Endothelial cell of umbilical vein (primary cell): Measurements from ENCODE around the gene RGS6. TPM values are rescaled to one million over a fixed set of nuclear protein-coding genes. Genes with fewer than 3 reads are reported as not detected.

ENCODE experiments used
- BruUV-seq: library from RNA; stranded (reverse); fragments of 400-500 nt; replicated peaks from 2 replicates; lab custom pipeline; 2021; lab: Mats Ljungman, UMichigan
- CTCF ChIA-PET: fragments of 300-600, 350-600 bp; sonication (Branson Sonifier 250); formaldehyde crosslinking; loops from one replicate; lab custom pipeline; 2021; ENCODE audit warnings: antibody characterized with exemption, inconsistent platforms; lab: Charles Lee
- POLR2A ChIA-PET: fragments of 300-600, 350-600 bp; sonication (Branson Sonifier 250); formaldehyde crosslinking; loops from one replicate; lab custom pipeline; 2021; ENCODE audit warnings: antibody characterized with exemption, inconsistent platforms; lab: Charles Lee
- DNase-seq: peaks from one replicate; pipeline ENCODE4 v3.0.0-alpha.2; 2011; ENCODE audit warnings: low read depth, low spot score
- FAIRE-seq: peaks from 2 replicates; lab custom pipeline; 2011; peaks lifted over from hg19 to GRCh38; lab: Jason Lieb, UNC
- H2AFZ ChIP-seq: 2 replicates; pipeline ENCODE4 v1.6.0; 2012; ENCODE audit warnings: low read depth, low read length, control low read depth, inconsistent platforms
- H3K27ac ChIP-seq: 2 replicates; pipeline ENCODE4 v1.5.1; 2011; ENCODE audit warnings: low read depth, mild to moderate bottlenecking, control low read depth, low read length, moderate library complexity; ENCODE audit not compliant: insufficient read depth
- H3K27me3 ChIP-seq, 2 experiments: 2 replicates each; pipeline versions ENCODE4 v1.6.0 to v1.6.1; 2011; ENCODE audit warnings: low read length in 2 of 2, mixed read lengths in 1 of 2; ENCODE audit not compliant: control insufficient read depth in 2 of 2, insufficient read depth in 2 of 2
- H3K36me3 ChIP-seq, 2 experiments: 2 replicates in 1 of 2; 3 replicates in 1 of 2; pipeline ENCODE4 v1.5.1; 2011; ENCODE audit warnings: low read length in 2 of 2, mild to moderate bottlenecking in 1 of 2, moderate library complexity in 1 of 2; ENCODE audit not compliant: control insufficient read depth in 2 of 2, insufficient read depth in 2 of 2; ENCODE audit errors: extremely low read depth in 1 of 2
- H3K4me1 ChIP-seq: 3 replicates; pipeline ENCODE4 v1.5.1; 2011; ENCODE audit warnings: mild to moderate bottlenecking, low read length; ENCODE audit not compliant: control insufficient read depth, insufficient read depth; ENCODE audit errors: extremely low read depth
- H3K4me2 ChIP-seq: 2 replicates; pipeline ENCODE4 v1.6.1; 2011; ENCODE audit warnings: low read length, control low read depth, mixed read lengths; ENCODE audit not compliant: insufficient read depth
- H3K4me3 ChIP-seq, 3 experiments: fragments of 200-600 bp in 1 of 3; sonication (generic), shearing (Covaris generic) in 1 of 3; replicated peaks in 1 of 3; 2 replicates each; pipeline ENCODE4 v1.5.1; 2011 to 2016; ENCODE audit warnings: control low read depth in 3 of 3, low read length in 3 of 3, mild to moderate bottlenecking in 2 of 3, inconsistent platforms in 1 of 3, low read depth in 1 of 3, moderate library complexity in 1 of 3; ENCODE audit not compliant: insufficient read depth in 1 of 3
- H3K79me2 ChIP-seq: 2 replicates; pipeline ENCODE4 v1.6.0; 2012; ENCODE audit warnings: low read length, inconsistent platforms; ENCODE audit not compliant: control insufficient read depth, insufficient read depth
- H3K9ac ChIP-seq: replicated peaks from 2 replicates; pipeline ENCODE3; 2011; ENCODE audit warnings: low read length, control low read depth; ENCODE audit not compliant: insufficient read depth; ENCODE audit errors: extremely low read depth
- H3K9me1 ChIP-seq: replicated peaks from 3 replicates; pipeline ENCODE4 v1.6.0; 2011; ENCODE audit warnings: mild to moderate bottlenecking, low read length; ENCODE audit not compliant: control insufficient read depth, insufficient read depth; ENCODE audit errors: extremely low read depth
- H3K9me3 ChIP-seq: replicated peaks from 2 replicates; pipeline ENCODE4 v1.5.1; 2012; ENCODE audit warnings: low read length, inconsistent platforms; ENCODE audit not compliant: control insufficient read depth, insufficient read depth
- H4K20me1 ChIP-seq: replicated peaks from 2 replicates; pipeline ENCODE3; 2011; ENCODE audit warnings: mild to moderate bottlenecking, low read length; ENCODE audit not compliant: control insufficient read depth, insufficient read depth; ENCODE audit errors: extremely low read depth
- EZH2 ChIP-seq: IDR thresholded peaks from 2 replicates; pipeline ENCODE4 v1.6.1; 2012; ENCODE audit warnings: borderline replicate concordance, low read depth, mild to moderate bottlenecking, moderate library complexity, low read length, inconsistent platforms; ENCODE audit not compliant: severe bottlenecking
- FOS ChIP-seq: IDR thresholded peaks from 2 replicates; pipeline ENCODE4 v1.6.1; 2011; ENCODE audit warnings: mild to moderate bottlenecking, low read length, moderate library complexity, borderline replicate concordance; ENCODE audit not compliant: insufficient read depth
- GATA2 ChIP-seq: IDR thresholded peaks from 2 replicates; pipeline ENCODE4 v1.7.0; 2011; ENCODE audit warnings: low read depth, mild to moderate bottlenecking, moderate library complexity, mixed read lengths, low read length; ENCODE audit not compliant: insufficient read length, insufficient read depth
- JUN ChIP-seq: IDR thresholded peaks from 2 replicates; pipeline ENCODE4 v1.6.1; 2011; ENCODE audit warnings: borderline replicate concordance, low read depth; ENCODE audit not compliant: insufficient read length, insufficient read depth
- MYC ChIP-seq: IDR thresholded peaks from one replicate; pipeline ENCODE4 v1.6.1; 2011; ENCODE audit warnings: mild to moderate bottlenecking, low read depth, low read length
- POLR2A ChIP-seq: IDR thresholded peaks from 2 replicates; pipeline ENCODE4 v1.6.1; 2012; ENCODE audit warnings: low read depth, mild to moderate bottlenecking, control low read depth, low read length
- POLR2AphosphoS5 ChIP-seq: IDR thresholded peaks from 2 replicates; pipeline ENCODE4 v1.6.1; 2012; ENCODE audit warnings: low read depth, mild to moderate bottlenecking, control low read depth, low read length, moderate library complexity; ENCODE audit not compliant: insufficient read depth
- dilution Hi-C: fragments of 300-500 bp; cut with MboI; formaldehyde crosslinking; loops from one replicate; pipeline ENCODE4 v1.15.0; 2019; ENCODE audit warnings: low sequenced_read_pairs; ENCODE audit not compliant: extremely low pct_ligation_motif_present
- intact Hi-C: fragments of 100-400 bp; cut with micrococcal nuclease; formaldehyde crosslinking; loops from one replicate; pipeline ENCODE4 v1.10.0; 2022
- polyA plus RNA-seq, 4 experiments: library from polyadenylated mRNA; depleted of rRNA in 3 of 4; stranded (reverse) in 3 of 4; unstranded in 1 of 4; fragments of >200 nt; gene quantifications; 2 replicates each; pipeline versions ENCODE4 v1.2.1 to v1.2.3, GENCODE V29; 2011 to 2012; ENCODE audit warnings: missing spikeins in 1 of 4
- total RNA-seq: library from RNA; stranded (reverse); gene quantifications from 2 replicates; pipeline ENCODE4 v1.2.3, GENCODE V29; 2021
- TF ChIP-seq, protein P1 (sequence below), 2 donors: IDR thresholded peaks; 1 replicate in 1 of 2; 2 replicates in 1 of 2; pipeline ENCODE4 v1.5.1; 2011; ENCODE audit warnings: low read length in 2 of 2, mild to moderate bottlenecking in 2 of 2, moderate library complexity in 2 of 2, control low read depth in 1 of 2, inconsistent platforms in 1 of 2, low read depth in 1 of 2; ENCODE audit not compliant: insufficient read depth in 1 of 2; ENCODE audit errors: extremely low read depth in 1 of 2
- TF ChIP-seq, protein P2 (sequence below): IDR thresholded peaks from 2 replicates; pipeline ENCODE4 v1.6.1; 2011; ENCODE audit not compliant: insufficient read depth, insufficient read length

RGS6 gene
- total and polyA plus RNA-seq, 2 donors (not counting 3 experiments of a cell fraction or from before 2014, with no cell fraction given), result not detected

DNA sequence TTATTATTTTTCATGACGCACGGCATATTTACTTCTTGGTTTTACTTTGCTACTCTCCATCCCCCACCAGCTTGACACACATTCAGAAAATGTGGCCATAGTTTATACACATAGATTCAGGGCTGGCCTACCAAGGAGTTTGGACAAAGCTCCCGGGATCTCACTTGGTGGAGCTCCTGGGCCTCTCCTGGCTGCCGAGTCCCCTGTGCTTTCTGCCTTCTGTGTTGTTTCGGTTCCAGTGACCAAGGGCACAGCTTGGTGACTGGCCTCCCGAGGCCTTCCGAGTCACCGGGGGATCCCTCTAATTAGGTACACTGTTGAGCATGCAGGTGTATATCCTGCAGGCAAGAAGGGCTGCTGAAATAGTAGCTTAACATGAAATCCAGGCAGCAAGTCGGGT is 63.5 kb downstream of the RGS6 start:
- dilution Hi-C loops, result no loop called here

More for the DNA sequence above, 63.5 kb downstream of the RGS6 start:
- H3K9ac ChIP-seq, result no peak overlapping the region
- peaks cover 3% of the 10 kb centered on the region for H3K9me3 ChIP-seq
- H4K20me1 ChIP-seq, result no peaks in the 10 kb centered on the region
- no peak overlapping the region for H3K4me2 ChIP-seq
- no peak for FAIRE-seq
- no peak overlapping the region for H3K4me3 ChIP-seq
- H3K4me1 ChIP-seq, result no peaks in the 10 kb centered on the region
- intact Hi-C loops, result no loop called here
- DNase-seq, result no peak
- TF ChIP-seq GATA2, result no peak
- TF ChIP-seq EZH2, result no peak
- no peak for TF ChIP-seq POLR2A
- TF ChIP-seq MYC, result no peak
- TF ChIP-seq, protein P1, sequence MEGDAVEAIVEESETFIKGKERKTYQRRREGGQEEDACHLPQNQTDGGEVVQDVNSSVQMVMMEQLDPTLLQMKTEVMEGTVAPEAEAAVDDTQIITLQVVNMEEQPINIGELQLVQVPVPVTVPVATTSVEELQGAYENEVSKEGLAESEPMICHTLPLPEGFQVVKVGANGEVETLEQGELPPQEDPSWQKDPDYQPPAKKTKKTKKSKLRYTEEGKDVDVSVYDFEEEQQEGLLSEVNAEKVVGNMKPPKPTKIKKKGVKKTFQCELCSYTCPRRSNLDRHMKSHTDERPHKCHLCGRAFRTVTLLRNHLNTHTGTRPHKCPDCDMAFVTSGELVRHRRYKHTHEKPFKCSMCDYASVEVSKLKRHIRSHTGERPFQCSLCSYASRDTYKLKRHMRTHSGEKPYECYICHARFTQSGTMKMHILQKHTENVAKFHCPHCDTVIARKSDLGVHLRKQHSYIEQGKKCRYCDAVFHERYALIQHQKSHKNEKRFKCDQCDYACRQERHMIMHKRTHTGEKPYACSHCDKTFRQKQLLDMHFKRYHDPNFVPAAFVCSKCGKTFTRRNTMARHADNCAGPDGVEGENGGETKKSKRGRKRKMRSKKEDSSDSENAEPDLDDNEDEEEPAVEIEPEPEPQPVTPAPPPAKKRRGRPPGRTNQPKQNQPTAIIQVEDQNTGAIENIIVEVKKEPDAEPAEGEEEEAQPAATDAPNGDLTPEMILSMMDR (IDR thresholded peaks at IDR 0.05; ENCODE audit: extremely low read depth in 1 of 2, insufficient read depth in 1 of 2, low read depth in 1 of 2, low read length in 2 of 2), result no peak
- no peak for TF ChIP-seq FOS
- no peak for TF ChIP-seq JUN
- TF ChIP-seq, protein P2, sequence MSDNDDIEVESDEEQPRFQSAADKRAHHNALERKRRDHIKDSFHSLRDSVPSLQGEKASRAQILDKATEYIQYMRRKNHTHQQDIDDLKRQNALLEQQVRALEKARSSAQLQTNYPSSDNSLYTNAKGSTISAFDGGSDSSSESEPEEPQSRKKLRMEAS, result no peak
- TF ChIP-seq POLR2AphosphoS5, result no peak
- no peaks in the 10 kb centered on the region for H3K27me3 ChIP-seq
- no peak overlapping the region for H3K27ac ChIP-seq
- CTCF ChIA-PET, result no interaction called here
- POLR2A ChIA-PET, result no interaction called here
- no peaks in the 10 kb centered on the region for H3K9me1 ChIP-seq
- BruUV-seq, result no TSS peak
- no peak overlapping the region for H2AFZ ChIP-seq
- H3K79me2 ChIP-seq, result no peaks in the 10 kb centered on the region
- H3K36me3 ChIP-seq, result no peaks in the 10 kb centered on the region
